Activated CD4-positive, alpha-beta T cell treated with anti-CD3 and anti-CD28 coated beads, Interleukin-2, Interleukin-6, amounts not matched to agents 100 ng/mL and 50 ng/mL, durations not matched to agents 16 hours and 8 hours (primary cell): ENCODE measurements around the gene CACNA1G.

Source experiments
- DNase-seq: peaks from one replicate; pipeline ENCODE4 v3.0.0-alpha.2; 2020

CACNA1G gene

GRCh38 chr17:50560185-50560824 lies at the start of gene CACNA1G:
Gene CACNA1G, plus strand, starts transcription at chr17:50560715. Its CDS starts 745 bp downstream, at chr17:50561460.
- peak; percentile 89 for DNase-seq

- peak; percentile 89 for DNase-seq
Observed at GRCh38 chr17:50511058-50511457, 49.5 kb upstream of the CACNA1G start.

DNA sequence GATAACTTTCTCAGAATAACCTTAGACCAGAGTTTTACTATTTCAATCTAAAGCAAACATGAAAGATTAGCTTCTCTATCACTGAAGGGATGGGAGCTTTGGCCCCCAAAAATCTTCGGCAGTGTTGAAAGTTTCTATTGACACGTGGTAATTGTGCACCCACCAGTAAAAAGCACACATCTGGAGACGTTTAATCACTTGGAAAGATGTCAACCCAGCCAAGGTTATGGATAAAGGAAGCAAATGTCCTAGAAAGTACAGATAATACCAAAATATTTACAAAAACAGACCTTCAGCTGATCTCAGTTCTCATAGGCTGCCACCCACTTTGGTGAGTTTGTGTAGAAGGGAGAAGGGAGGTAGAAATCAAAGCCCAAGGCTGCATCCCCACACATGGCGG lies 47.0 kb upstream of the CACNA1G start:
- no peak for DNase-seq

- no peak for DNase-seq
Observed at GRCh38 chr17:50514388-50514787, 46.1 kb upstream of the CACNA1G start.

DNA sequence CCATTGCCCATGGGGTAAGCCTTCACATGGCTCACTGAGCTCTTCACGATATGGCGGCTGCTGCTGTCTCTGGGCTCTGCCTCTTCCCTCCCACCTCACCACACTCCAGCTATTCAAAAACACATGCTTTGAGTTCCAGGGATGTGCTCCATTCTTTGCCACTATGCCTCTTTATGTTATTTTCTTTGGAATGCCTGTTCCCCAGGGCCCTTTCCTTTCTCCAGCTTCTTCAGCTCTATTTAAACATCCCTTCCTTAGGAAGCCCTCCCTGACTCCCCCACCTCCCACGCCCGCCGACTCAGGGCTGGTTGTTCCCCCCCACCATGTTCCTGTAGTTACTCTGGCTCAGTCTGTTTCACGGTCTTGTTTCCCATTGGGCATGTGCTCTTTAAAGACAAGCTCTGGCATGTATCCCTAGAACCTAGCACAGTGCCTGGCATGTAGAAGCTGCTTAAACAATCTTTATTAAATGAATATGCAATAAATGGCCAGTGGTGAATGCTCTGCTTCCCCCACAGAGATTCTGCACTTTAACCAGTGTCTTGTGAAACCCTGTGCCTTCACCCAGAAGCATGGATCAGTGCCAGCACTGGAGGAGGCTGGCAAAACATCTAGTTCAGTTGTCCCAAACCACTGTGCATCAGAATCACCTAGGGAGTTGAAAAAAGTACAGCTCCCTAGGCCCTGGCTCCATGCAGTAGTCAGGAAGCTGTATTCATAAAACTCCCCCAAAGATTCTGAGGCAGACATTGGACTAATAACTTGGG lies 45.4 kb upstream of the CACNA1G start:
- no peak for DNase-seq

DNA sequence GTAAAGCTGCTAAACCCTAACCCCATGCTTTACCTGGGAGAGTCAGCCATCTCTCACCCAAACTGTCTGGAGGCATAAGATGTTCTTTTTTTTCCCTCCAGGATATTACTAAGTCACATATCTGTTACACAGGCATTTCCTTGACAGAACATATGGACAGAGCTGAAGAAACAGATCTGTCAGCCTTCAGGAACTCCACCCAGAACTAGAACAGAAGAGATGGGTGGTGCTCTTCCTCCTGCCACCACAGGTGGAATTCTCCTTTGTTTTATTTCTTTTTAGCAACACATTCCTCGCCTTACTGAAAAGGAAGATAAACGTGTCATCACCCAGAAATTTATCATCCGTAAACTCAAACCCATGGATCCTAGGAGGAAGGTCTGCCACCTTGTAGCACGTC lies 43.5 kb upstream of the CACNA1G start:
- DNase-seq = no peak

GRCh38 chr17:50517504-50518383 lies 42.8 kb upstream of the CACNA1G start:
- no peak for DNase-seq

DNA sequence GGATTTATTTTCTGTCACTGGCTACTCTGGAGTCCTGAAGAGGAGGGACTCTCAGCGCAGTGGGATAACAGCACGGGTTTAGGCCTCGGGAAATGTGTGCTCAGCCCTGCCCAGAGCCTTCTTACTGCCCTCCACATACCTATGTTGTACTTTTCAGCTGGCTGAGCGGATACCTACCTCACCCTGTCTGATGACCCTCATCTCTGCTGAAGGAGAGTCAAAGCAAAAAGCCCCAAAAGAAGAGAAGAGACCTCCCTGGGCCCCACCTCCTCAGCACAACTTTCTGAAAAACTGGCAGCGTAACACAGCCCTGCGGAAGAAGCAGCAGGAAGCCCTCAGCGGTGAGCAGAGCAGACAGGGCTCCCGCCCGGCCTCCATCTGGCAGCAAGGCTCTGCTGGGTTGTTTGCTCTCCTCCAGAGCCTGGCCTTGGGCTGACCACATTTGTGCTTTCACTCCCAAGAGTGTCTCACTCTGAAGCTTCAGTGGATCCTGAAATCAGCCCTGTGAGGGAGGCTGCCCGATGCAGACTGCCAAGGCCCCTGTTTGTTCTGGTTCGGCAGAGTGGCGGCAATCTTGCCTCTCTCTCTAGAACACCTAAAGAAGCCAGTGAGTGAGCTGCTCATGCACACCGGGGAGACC lies 42.0 kb upstream of the CACNA1G start:
- no peak for DNase-seq

DNA sequence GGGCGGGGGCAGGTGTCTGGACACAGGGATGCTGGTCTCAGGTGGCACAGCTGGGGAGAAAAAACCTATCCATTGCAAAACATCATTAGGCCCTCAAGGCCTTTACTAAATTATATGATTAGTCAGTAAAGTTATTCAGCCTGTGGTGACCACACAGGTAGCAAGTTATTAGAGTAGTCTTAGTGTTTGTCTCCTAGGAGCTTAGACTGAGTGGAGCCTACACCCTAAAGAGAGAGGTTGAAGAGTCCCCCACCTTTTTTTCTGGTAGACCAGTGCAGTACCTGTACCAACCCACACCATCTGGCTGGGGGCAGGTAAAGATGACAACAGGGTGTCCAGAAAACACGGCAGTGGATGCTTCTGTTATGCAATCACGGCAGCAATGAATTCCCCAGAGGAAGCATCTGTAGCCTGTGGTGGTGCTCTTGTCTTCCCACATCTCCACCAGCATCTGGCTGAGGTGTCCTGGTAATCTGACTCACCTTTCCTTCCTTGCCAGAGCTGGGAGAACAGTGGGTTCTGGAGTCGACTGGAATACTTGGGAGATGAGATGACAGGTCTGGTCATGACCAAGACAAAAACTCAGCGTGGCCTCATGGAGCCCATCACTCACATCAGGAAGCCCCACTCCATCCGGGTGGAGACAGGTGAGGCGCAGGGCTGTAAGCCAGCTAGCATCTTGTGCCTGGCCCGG lies 41.2 kb upstream of the CACNA1G start:
- DNase-seq = no peak

GRCh38 chr17:50520483-50520882 lies 40.0 kb upstream of the CACNA1G start:
- no peak for DNase-seq

DNA sequence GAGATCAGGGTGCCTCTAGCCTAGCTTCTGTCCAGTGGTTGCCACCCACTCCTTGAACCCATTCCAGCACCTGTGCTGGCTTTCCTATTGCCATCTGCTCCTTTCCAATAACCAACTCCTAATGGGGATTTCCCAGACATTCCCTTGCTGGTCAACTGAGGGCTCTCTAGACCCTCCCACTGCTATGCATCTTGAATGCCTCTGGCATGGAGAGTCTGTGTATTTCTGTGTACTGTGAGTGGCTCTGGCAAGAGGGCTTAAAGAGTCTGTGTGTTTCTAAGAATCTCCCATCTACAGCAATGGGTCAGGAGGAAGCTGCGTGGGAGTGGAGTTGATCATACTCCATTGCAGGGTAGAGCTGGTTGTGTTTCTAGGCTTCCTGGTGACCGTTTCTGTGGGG lies 39.0 kb upstream of the CACNA1G start:
- no peak for DNase-seq

GRCh38 chr17:50522766-50523165 lies 37.7 kb upstream of the CACNA1G start:
- no peak for DNase-seq

GRCh38 chr17:50523208-50523607 lies 37.3 kb upstream of the CACNA1G start:
- DNase-seq = no peak

- DNase-seq = no peak
Observed at GRCh38 chr17:50524838-50525237, 35.7 kb upstream of the CACNA1G start.

GRCh38 chr17:50527155-50527762 lies 33.3 kb upstream of the CACNA1G start:
- no peak for DNase-seq

GRCh38 chr17:50527949-50528474 lies 32.5 kb upstream of the CACNA1G start:
- no peak for DNase-seq

DNA sequence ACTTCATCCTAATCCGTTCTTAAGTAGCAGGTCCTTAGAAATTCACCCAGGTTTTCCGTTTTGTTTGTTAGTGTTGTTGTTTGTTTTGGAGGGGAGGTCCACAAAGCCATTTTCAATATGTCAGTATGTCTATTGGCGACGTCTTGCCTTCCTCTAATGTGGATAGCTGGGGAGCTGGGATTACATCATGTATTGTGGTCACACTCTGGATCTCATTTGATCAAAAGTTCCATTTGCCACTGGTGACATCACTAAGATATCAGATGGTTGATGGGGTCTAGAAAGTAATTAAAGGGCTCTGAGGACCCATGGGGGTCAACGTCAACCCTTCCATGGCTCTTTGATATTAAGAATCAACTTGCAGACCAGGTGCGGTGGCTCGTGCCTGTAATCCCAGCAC lies 30.7 kb upstream of the CACNA1G start:
- no peak for DNase-seq

GRCh38 chr17:50531428-50532025 lies 29.0 kb upstream of the CACNA1G start:
- DNase-seq = no peak

DNA sequence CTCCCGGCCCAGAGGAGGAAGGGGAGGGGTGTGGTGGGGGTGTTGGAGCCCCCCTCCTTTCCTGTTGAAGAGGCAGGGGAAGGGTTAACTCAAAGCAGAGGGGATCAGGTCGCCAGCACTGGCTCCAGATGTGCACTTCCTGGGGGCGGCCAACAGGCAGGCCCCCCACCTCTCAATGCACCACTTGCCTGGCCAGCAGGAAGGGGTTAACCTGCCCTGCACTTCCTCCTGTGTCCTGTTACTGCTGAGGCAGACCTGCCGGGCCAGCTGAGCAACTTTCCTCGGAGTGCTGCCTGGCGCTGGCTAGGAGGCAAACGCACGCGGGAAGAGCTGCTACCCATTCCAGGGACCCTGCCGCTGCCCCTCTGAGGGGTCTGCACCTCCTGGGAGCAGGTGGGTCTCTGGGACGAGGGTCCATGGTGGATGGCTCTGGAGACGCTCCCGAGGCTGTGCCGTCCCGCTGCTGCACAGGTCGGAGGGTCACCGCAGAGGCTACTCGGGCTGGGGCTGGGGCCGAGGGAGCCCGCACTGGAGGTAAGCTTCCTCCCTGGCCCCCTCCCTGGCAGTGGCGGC lies 28.0 kb upstream of the CACNA1G start, which contains the start of gene EPN3:
TSS of gene EPN3 (plus strand) at position 284 of the 573 bp plus-strand sequence. CDS start 3,822 bp downstream, outside the sequence.
- no peak for DNase-seq

GRCh38 chr17:50533185-50533584 lies 27.3 kb upstream of the CACNA1G start:
- DNase-seq = no peak

DNA sequence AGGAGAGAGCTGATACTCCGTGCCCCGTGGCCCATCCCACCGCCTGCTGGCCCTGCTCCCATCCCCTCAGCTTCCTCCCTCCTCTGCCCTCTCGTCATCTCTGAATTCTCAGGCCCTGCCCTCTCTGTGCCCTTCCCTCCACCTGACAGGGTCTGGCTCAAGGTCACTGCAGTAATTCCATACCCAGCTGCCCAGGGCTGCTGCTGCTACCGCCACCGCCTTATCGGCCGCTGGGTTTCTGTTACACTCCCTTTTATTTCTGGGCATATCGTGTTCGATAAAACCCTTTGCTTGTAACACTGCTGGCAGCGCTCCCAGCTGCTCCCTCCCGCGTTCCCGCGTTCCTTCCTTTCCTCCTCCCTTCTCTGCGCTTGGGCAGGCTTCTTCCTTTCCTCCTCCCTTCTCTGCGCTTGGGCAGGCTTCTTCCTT lies 26.8 kb upstream of the CACNA1G start:
- DNase-seq = no peak
